Measurements from ENCODE around the gene NUDT22.

Gene NUDT22

DNA sequence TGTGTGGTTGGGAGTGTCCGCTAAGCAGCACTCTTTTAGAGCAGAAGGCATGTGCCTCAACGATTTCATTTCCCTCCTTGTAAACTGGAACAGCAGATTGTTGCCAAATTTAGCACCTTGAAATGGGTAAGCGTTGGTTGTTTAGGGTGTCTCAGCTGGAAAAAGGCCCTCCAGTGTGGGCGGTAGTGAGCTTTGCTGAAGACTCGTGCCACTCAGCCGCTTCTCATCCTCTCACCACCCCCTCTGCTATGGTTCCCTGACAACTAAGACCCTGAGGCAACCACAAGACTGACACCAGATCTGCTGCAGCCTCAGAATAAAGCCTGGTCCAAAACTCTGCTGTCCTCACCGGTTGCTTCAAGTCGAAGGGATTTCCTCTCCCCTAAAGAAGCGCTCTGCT, 29.4 kb upstream of the NUDT22 start:
- no peaks in the 10 kb centered on the region for H3K4me1 ChIP-seq (ENCODE audit: insufficient read depth, low read length)
- H3K9me3 ChIP-seq (ENCODE audit: low read length), result no peaks in the 10 kb centered on the region
- no peak overlapping the region for H2AFZ ChIP-seq (ENCODE audit: low read depth, low read length)
- H3K27me3 ChIP-seq (ENCODE audit: insufficient read depth, low read length), result no peaks in the 10 kb centered on the region
- no peak overlapping the region for H3K4me3 ChIP-seq (ENCODE audit: low read length)
- H3K36me3 ChIP-seq (ENCODE audit: insufficient read depth, low read length), result peaks cover 84% of the 10 kb centered on the region

DNA sequence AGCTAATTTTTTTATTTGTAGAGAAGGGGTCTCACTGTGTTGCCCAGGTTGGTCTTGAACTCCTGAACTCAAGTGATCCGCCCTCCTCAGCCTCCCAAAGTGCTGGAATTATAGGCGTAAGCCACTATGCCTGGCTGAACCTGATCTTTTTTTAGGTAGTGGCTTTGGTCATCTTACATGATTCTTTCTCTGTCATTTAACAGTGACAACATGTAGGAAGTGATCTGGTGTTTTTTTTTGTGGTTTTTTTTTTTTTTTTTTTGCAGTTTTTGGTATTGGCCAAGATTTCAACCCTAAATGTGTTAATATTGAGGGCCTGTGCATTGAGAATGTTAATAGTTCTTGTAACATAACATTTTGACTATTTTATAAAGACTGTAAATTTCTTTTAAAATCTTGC, 27.6 kb upstream of the NUDT22 start:
- Histone ChIP-seq H3K27me3 (ENCODE audit: insufficient read depth, low read length) (no peaks in the 10 kb centered on the region), H3K4me1 (ENCODE audit: insufficient read depth, low read length) (no peaks in the 10 kb centered on the region), H3K4me3 (ENCODE audit: low read length) (no peak overlapping the region), H2AFZ (ENCODE audit: low read depth, low read length) (no peak overlapping the region), H3K36me3 (ENCODE audit: insufficient read depth, low read length) (peaks cover 87% of the 10 kb centered on the region), H3K9me3 (ENCODE audit: low read length) (no peaks in the 10 kb centered on the region)

DNA sequence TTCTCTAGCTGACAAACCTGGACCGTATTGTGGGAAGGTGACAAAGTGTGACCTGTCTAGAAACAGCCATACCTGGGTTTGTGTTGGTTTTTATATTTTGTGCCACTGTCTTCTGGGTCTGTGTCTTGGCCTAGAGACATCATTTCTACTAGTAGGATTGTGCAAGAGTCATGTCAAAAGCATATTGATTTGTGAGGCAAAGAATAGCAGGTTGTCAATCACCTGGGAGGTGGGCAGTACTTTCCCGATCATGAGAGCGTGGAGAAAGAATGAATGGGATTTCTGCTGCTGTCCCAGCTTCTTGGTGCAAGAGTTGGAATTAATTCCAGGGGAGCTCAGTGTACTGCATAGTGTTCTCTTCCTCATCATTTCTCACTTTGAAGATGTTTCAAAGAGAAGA, 24.5 kb upstream of the NUDT22 start:
- H3K4me1 ChIP-seq (ENCODE audit: insufficient read depth, low read length), result no peaks in the 10 kb centered on the region
- no peak overlapping the region for H3K4me3 ChIP-seq (ENCODE audit: low read length)
- H3K27me3 ChIP-seq (ENCODE audit: insufficient read depth, low read length), result no peaks in the 10 kb centered on the region
- no peaks in the 10 kb centered on the region for H3K9me3 ChIP-seq (ENCODE audit: low read length)
- no peak overlapping the region for H2AFZ ChIP-seq (ENCODE audit: low read depth, low read length)
- peaks cover 78% of the 10 kb centered on the region for H3K36me3 ChIP-seq (ENCODE audit: insufficient read depth, low read length)

DNA sequence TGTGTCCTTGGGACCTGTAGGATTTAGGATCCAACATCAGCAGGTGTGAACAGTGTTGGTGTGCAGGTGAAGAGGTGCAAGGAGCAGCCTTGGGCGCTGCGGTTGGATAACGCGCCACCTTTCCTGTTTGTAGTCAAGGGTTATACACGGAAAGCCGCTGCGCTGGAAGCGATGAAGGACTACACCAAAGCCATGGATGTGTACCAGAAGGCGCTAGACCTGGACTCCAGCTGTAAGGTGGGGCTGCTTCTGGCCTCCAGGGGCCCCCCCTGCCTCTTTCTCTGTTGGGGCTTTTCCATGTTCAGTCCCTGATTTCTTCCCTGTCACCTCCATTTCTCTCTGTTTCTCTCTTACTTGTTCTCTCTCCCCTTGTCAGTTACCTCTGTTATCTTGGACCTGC, 23.1 kb upstream of the NUDT22 start:
- Histone ChIP-seq H3K4me1 (ENCODE audit: insufficient read depth, low read length) (peaks cover 3% of the 10 kb centered on the region), H3K4me3 (ENCODE audit: low read length) (no peak overlapping the region), H3K27me3 (ENCODE audit: insufficient read depth, low read length) (no peaks in the 10 kb centered on the region), H2AFZ (ENCODE audit: low read depth, low read length) (no peak overlapping the region), H3K9me3 (ENCODE audit: low read length) (no peaks in the 10 kb centered on the region), H3K36me3 (ENCODE audit: insufficient read depth, low read length) (peaks cover 66% of the 10 kb centered on the region)

DNA sequence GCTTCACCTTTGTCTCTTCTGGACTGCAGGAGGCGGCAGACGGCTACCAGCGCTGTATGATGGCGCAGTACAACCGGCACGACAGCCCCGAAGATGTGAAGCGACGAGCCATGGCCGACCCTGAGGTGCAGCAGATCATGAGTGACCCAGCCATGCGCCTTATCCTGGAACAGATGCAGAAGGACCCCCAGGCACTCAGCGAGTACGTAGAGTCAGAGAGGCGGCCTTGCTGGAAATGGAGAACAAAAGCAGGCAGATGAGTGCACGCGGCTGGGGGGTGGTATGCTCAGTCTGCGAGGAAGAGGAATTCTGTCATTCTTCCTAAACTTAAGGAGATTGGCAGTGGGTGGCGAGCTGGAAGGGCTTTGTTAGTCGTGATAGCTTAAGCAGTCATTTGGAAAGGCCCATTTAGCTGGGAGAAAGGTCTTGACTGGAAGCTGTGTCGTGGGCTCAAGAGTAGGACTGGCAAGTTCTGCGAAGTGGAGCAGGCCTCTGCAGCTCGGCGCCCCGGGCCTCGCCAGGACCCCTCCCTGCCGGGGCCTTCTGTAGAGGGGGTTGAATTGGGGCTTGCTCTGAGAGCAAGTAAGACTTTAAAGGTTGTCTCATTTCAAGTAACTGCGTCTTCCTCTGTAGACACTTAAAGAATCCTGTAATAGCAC, 22.5 kb upstream of the NUDT22 start:
- Histone ChIP-seq H2AFZ (ENCODE audit: low read depth, low read length) (no peak overlapping the region), H3K27me3 (ENCODE audit: insufficient read depth, low read length) (no peaks in the 10 kb centered on the region), H3K36me3 (ENCODE audit: insufficient read depth, low read length) (peaks cover 60% of the 10 kb centered on the region), H3K9me3 (ENCODE audit: low read length) (no peaks in the 10 kb centered on the region), H3K4me3 (ENCODE audit: low read length) (no peak overlapping the region), H3K4me1 (ENCODE audit: insufficient read depth, low read length) (peaks cover 3% of the 10 kb centered on the region)

DNA sequence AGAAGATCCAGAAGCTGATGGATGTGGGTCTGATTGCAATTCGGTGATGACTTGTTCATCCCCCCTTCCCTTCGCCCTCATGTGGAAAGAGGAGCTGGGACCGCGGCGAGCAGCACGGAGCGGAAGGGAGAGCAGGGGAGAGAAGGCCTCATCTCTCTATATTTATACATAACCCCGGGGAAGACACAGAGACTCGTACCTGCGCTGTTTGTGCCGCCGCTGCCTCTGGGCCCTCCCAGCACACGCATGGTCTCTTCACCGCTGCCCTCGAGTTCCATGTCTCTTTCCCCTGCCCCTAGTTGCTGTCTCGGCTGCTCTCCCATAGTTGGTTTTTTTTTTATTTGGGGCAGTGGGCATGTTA, 22.0 kb upstream of the NUDT22 start:
- Histone ChIP-seq H3K27me3 (ENCODE audit: insufficient read depth, low read length) (no peaks in the 10 kb centered on the region), H3K9me3 (ENCODE audit: low read length) (no peaks in the 10 kb centered on the region), H3K36me3 (ENCODE audit: insufficient read depth, low read length) (peaks cover 59% of the 10 kb centered on the region), H2AFZ (ENCODE audit: low read depth, low read length) (no peak overlapping the region), H3K4me1 (ENCODE audit: insufficient read depth, low read length) (peaks cover 3% of the 10 kb centered on the region), H3K4me3 (ENCODE audit: low read length) (no peak overlapping the region)

DNA sequence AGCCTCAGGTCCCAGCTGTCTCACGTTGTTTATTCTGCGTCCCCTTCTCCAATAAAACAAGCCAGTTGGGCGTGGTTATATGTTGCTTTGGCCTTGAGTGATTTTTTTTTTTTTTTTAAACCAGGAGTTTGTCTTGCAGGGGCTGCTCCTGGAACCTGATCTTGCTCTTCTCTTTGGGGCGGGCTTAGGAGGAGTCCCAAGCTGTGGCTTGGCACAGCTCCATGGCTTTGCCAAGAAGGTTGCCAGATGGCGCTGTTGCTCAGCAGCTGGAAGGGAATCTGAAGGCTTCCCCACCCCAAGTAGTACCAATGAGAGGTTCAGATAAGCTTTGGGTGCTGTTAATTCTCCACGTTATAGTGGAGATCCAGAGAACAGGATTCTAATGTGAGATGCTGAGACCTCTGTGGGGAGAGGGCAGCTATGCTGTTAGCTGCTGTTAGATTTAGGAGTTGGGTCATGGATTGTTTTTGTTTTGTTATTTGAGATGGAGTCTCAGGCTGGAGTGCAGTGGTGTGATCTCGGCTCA, 21.5 kb upstream of the NUDT22 start:
- Histone ChIP-seq H3K4me3 (ENCODE audit: low read length) (no peak overlapping the region), H3K36me3 (ENCODE audit: insufficient read depth, low read length) (peaks cover 59% of the 10 kb centered on the region), H3K4me1 (ENCODE audit: insufficient read depth, low read length) (peaks cover 3% of the 10 kb centered on the region), H3K9me3 (ENCODE audit: low read length) (no peaks in the 10 kb centered on the region), H2AFZ (ENCODE audit: low read depth, low read length) (no peak overlapping the region), H3K27me3 (ENCODE audit: insufficient read depth, low read length) (no peaks in the 10 kb centered on the region)

DNA sequence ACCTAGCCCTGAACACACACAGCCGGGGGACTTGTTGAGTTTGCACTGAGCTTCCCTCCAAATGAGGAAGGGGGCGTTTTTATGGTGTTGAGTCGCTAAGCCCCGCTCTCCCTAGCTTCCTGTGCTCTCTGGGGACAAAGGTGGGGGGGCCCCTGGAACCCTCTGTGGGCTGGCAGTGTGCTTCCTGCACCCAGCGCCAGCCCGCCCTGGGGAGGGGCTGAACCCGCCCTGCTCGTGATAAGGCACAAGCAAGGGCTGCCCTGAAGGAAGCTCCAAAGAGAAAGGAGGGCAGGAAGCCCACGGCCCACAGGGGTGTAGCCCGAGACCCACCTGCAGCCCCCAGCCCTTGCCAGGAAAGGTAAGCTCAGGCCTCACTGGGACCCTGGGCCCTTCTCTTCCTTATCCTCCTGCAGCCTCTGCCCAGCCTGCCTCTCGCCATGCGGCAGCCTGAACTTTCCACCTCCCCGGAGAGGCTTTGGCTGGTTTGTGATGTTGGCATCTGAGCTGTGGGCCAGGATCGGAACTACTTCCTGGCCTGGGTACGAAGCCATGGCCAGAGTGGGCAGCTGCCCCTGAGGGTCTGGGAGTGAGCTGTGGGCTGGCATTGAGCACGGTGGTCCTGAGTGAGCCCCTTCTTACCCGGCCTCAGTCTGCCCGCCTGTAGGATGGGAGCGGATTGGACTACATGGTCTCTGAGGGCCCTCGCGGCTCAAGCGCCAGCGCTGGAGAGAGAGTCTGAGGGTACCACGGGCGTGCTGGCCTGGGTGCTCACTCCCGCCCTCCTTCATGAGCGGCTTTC, 19.4 kb upstream of the NUDT22 start, which contains the start of gene FERMT3:
FERMT3 (plus strand) TSS at position 265 of the 799 bp plus-strand sequence. CDS start 644 bp downstream, outside the sequence.
- H3K4me3 ChIP-seq (ENCODE audit: low read length), result no peak within 1 kb of the TSS
- H3K9me3 ChIP-seq (ENCODE audit: low read length), result no peaks in the 10 kb centered on the region
- H3K4me1 ChIP-seq (ENCODE audit: insufficient read depth, low read length), result peaks cover 3% of the 10 kb centered on the region
- H2AFZ ChIP-seq (ENCODE audit: low read depth, low read length), result no peak within 1 kb of the TSS
- H3K27me3 ChIP-seq (ENCODE audit: insufficient read depth, low read length), result no peaks in the 10 kb centered on the region
- peaks cover 39% of the 10 kb centered on the region for H3K36me3 ChIP-seq (ENCODE audit: insufficient read depth, low read length)

DNA sequence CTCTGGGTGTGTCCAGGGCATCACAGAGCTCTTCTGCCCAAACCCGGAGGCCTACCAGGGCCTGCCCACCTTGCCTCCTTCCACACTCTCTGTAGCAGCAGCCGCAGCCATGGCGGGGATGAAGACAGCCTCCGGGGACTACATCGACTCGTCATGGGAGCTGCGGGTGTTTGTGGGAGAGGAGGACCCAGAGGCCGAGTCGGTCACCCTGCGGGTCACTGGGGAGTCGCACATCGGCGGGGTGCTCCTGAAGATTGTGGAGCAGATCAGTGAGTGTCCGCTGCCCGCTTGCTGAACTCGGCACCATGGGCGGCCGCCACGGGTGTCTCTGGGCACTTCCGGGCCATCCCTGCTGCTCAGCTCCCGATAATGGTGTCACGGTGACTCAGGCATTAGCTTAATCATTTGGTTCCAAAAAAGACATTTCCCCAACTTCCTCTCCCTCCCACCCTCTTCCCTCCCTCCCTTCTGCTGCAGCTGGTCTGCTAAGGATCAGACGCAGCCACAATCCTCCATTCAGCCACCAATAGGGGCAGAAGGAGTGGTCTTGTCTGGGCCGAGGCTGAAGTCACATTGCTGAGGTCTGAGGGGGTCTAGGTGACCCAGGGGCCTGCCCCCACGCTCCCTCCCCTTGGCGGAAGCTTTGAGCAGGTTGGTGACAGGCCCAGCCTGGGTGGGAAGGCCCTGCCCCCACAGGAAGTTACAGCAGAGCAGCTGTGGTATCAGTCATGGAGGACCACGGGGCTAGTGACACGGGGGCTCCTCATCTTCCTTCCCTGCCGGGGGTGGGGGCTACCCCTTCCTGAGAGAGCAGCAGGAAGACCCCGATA, 18.6 kb upstream of the NUDT22 start:
- no peak overlapping the region for H2AFZ ChIP-seq (ENCODE audit: low read depth, low read length)
- H3K36me3 ChIP-seq (ENCODE audit: insufficient read depth, low read length), result peaks cover 33% of the 10 kb centered on the region
- no peaks in the 10 kb centered on the region for H3K9me3 ChIP-seq (ENCODE audit: low read length)
- H3K4me1 ChIP-seq (ENCODE audit: insufficient read depth, low read length), result peaks cover 3% of the 10 kb centered on the region
- no peaks in the 10 kb centered on the region for H3K27me3 ChIP-seq (ENCODE audit: insufficient read depth, low read length)
- H3K4me3 ChIP-seq (ENCODE audit: low read length), result no peak overlapping the region

DNA sequence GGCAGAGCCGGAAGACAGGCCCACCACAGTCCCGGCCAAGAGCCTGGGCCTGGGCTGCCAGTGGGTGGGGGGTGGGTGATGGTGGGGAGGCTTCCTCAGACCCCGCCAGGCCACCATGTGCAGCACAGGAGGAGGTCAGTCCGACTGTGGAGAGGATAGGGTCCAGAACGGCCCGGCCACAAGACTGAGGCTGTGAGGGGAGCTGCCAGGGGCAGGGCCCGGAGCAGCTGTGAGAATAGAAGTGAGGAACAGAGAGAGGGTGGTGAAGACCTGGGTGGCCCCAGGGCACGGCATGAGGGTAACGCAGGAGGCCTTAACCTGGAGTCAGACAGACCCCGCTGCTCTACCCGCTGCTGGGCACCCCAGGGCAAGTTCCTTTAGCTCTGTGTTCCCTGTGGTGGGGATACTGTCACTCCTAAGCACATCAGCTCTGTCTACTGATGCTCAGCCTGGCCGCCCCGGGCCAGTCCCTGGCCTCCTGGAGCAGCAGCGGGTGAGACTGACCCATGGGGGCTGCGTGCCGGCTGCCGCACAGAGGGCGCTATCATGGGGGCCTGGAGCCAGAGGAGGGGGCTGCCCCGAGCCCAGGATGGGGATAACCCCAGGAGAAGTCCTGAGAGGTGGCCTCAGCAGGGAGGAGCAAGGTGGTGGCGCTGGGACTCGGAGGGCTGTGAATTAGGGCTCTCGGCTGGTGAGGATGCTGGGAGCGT, 17.8 kb upstream of the NUDT22 start:
- Histone ChIP-seq H2AFZ (ENCODE audit: low read depth, low read length) (no peak overlapping the region), H3K4me3 (ENCODE audit: low read length) (no peak overlapping the region), H3K9me3 (ENCODE audit: low read length) (no peaks in the 10 kb centered on the region), H3K27me3 (ENCODE audit: insufficient read depth, low read length) (no peaks in the 10 kb centered on the region), H3K4me1 (ENCODE audit: insufficient read depth, low read length) (peaks cover 3% of the 10 kb centered on the region), H3K36me3 (ENCODE audit: insufficient read depth, low read length) (peaks cover 26% of the 10 kb centered on the region)

DNA sequence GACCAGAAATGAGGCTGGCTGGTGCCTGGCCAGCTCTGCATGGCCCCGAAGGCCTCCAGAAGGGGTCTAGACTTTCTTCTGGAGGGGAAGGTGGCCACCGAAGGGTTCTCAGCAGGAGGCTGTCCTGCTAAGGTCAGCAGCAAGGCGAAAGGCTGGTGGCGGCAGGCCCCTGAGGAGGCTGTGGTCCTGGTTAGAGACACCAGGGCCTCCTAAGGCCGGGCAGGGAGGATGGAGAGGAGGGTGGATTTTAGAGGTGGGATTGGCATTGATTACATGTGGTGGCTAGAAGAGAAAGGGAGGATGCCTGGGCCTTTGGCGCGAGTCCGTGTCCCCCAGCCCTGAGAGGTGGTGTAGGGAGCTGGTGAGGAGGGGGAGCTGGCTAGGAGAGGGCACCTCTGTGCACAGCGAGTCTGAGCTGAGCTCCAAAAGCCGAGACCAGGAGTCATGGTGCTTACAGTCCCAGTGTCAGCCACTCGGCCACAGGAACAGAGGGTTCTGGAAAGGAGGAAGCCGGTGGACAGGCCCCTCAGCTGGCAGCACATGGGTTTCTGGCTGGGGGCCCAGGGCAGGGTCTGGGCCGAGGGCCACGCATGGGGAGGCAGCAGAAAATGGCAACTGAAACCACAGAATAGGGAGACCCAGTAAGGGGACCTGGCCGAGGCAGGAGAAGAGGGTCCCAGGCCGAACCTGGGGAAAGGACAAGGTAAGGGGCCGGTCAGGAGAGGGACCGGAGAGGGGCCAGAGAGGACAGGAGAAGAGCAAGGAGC, 17.1 kb upstream of the NUDT22 start:
- H3K4me3 ChIP-seq (ENCODE audit: low read length), result no peak overlapping the region
- no peaks in the 10 kb centered on the region for H3K9me3 ChIP-seq (ENCODE audit: low read length)
- H2AFZ ChIP-seq (ENCODE audit: low read depth, low read length), result no peak overlapping the region
- H3K36me3 ChIP-seq (ENCODE audit: insufficient read depth, low read length), result peaks cover 18% of the 10 kb centered on the region
- H3K4me1 ChIP-seq (ENCODE audit: insufficient read depth, low read length), result peaks cover 3% of the 10 kb centered on the region
- H3K27me3 ChIP-seq (ENCODE audit: insufficient read depth, low read length), result no peaks in the 10 kb centered on the region

DNA sequence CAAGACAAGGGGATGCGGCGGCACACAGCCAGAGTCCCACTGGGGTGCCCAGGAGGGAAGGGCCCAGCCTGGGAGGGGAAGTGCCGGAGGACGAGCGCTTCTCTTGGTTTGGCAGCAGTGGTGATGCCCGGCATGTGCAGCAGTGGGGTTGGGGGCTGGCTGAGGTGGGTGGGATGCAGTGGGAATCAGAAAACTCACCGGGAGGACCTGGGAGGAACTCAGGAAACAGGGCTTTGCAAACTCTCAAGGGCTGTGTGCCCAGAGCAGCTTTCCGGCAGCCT, 16.6 kb upstream of the NUDT22 start:
- peaks cover 3% of the 10 kb centered on the region for H3K4me1 ChIP-seq (ENCODE audit: insufficient read depth, low read length)
- no peak overlapping the region for H3K4me3 ChIP-seq (ENCODE audit: low read length)
- peaks cover 16% of the 10 kb centered on the region for H3K36me3 ChIP-seq (ENCODE audit: insufficient read depth, low read length)
- H3K27me3 ChIP-seq (ENCODE audit: insufficient read depth, low read length), result no peaks in the 10 kb centered on the region
- H2AFZ ChIP-seq (ENCODE audit: low read depth, low read length), result no peak overlapping the region
- H3K9me3 ChIP-seq (ENCODE audit: low read length), result no peaks in the 10 kb centered on the region

Data from neuron (in vitro differentiated cells).